GM18909 (cell line): ENCODE data around the gene EEFSEC.

Experiments used
- ATAC-seq: cut with Tn5 transposase; IDR thresholded peaks from one replicate; pipeline ENCODE4 v1.9.1; 2021; ENCODE audit warnings: mild to moderate bottlenecking; ENCODE audit not compliant: unreplicated experiment, poor library complexity

EEFSEC gene

GRCh38 chr3:128359846-128360642, 206.8 kb downstream of the EEFSEC start:
- ATAC-seq: no peak

- no peak for ATAC-seq
These were observed 207.5 kb downstream of the EEFSEC start for GRCh38 chr3:128360705-128361271.

GRCh38 chr3:128362026-128362965, 209.0 kb downstream of the EEFSEC start:
- no peak for ATAC-seq

GRCh38 chr3:128364291-128364690, 211.0 kb downstream of the EEFSEC start:
- no peak for ATAC-seq

GRCh38 chr3:128364808-128365360, 211.6 kb downstream of the EEFSEC start:
- ATAC-seq: no peak

- no peak for ATAC-seq
These were observed 212.9 kb downstream of the EEFSEC start for GRCh38 chr3:128366136-128366535.

- no peak for ATAC-seq
These were observed 213.4 kb downstream of the EEFSEC start for GRCh38 chr3:128366652-128367051.

- ATAC-seq: no peak
These were observed 213.9 kb downstream of the EEFSEC start for GRCh38 chr3:128367221-128367620.

- no peak for ATAC-seq
These were observed 214.5 kb downstream of the EEFSEC start for GRCh38 chr3:128367761-128368160.

- no peak for ATAC-seq
These were observed 215.3 kb downstream of the EEFSEC start for GRCh38 chr3:128368626-128369025.

- no peak for ATAC-seq
These were observed 215.9 kb downstream of the EEFSEC start for GRCh38 chr3:128369121-128369703.

GRCh38 chr3:128369881-128370642, 216.8 kb downstream of the EEFSEC start:
- no peak for ATAC-seq

GRCh38 chr3:128372281-128372680, 219.0 kb downstream of the EEFSEC start:
- ATAC-seq: no peak

GRCh38 chr3:128372707-128373533, 219.6 kb downstream of the EEFSEC start:
- ATAC-seq: no peak

- ATAC-seq: no peak
These were observed 221.6 kb downstream of the EEFSEC start for GRCh38 chr3:128374746-128375445.

GRCh38 chr3:128376516-128376915, 223.2 kb downstream of the EEFSEC start:
- no peak for ATAC-seq

GRCh38 chr3:128378631-128379347, 225.5 kb downstream of the EEFSEC start:
- ATAC-seq: no peak
